Measurements from ENCODE around the gene ABHD17B.

GRCh38 chr9:71878327-71879274, 32.4 kb downstream of the ABHD17B start:
- no peak for TF ChIP-seq CTCF (conservative IDR thresholded peaks at IDR 0.05 in 1 of 2, IDR thresholded peaks at IDR 0.05 in 1 of 2; ENCODE audit: low read depth in 1 of 2, low read length in 2 of 2)
- TF ChIP-seq EZH2 (IDR thresholded peaks at IDR 0.05; ENCODE audit: low read length, missing control alignments), result no peak

Data from fibroblast of lung (primary cell).